DMS114 treated with DMSO at 0.1 percent for 48 hours (cell line): ENCODE measurements around the gene CAMK4.

Experiments used
- DNase-seq: peaks from one replicate; lab custom pipeline; 2025; ENCODE audit not compliant: unreplicated experiment; lab: John Stamatoyannopoulos, UW

Gene CAMK4

GRCh38 chr5:111229221-111229835 is 5.1 kb downstream of the CAMK4 start:
- no peak for DNase-seq

GRCh38 chr5:111229871-111230810 is 6.0 kb downstream of the CAMK4 start:
- DNase-seq = no peak

- DNase-seq = no peak
Observed at GRCh38 chr5:111231119-111231518, 6.9 kb downstream of the CAMK4 start.

- DNase-seq = no peak
Observed at GRCh38 chr5:111232311-111233051, 8.3 kb downstream of the CAMK4 start.

GRCh38 chr5:111233052-111233374 is 8.8 kb downstream of the CAMK4 start:
- DNase-seq = no peak

GRCh38 chr5:111234125-111234524 is 9.9 kb downstream of the CAMK4 start:
- no peak for DNase-seq

- no peak for DNase-seq
Observed at GRCh38 chr5:111235635-111236034, 11.5 kb downstream of the CAMK4 start.

- DNase-seq = no peak
Observed at GRCh38 chr5:111236348-111236747, 12.2 kb downstream of the CAMK4 start.

- DNase-seq = no peak
Observed at GRCh38 chr5:111236995-111237394, 12.8 kb downstream of the CAMK4 start.

GRCh38 chr5:111237470-111237869 is 13.3 kb downstream of the CAMK4 start:
- DNase-seq = no peak

GRCh38 chr5:111238431-111239225 is 14.4 kb downstream of the CAMK4 start:
- DNase-seq = no peak

GRCh38 chr5:111241696-111242095 is 17.5 kb downstream of the CAMK4 start:
- DNase-seq = no peak

GRCh38 chr5:111242606-111243005 is 18.4 kb downstream of the CAMK4 start:
- no peak for DNase-seq

- no peak for DNase-seq
Observed at GRCh38 chr5:111243318-111243717, 19.1 kb downstream of the CAMK4 start.

GRCh38 chr5:111245654-111246053 is 21.5 kb downstream of the CAMK4 start:
- no peak for DNase-seq

GRCh38 chr5:111246459-111246858 is 22.3 kb downstream of the CAMK4 start:
- no peak for DNase-seq

- DNase-seq = no peak
Observed at GRCh38 chr5:111248571-111248970, 24.4 kb downstream of the CAMK4 start.

- DNase-seq = no peak
Observed at GRCh38 chr5:111251921-111252320, 27.7 kb downstream of the CAMK4 start.

GRCh38 chr5:111252799-111253545 is 28.8 kb downstream of the CAMK4 start:
- no peak for DNase-seq

- DNase-seq = no peak
Observed at GRCh38 chr5:111254613-111255012, 30.4 kb downstream of the CAMK4 start.
